Omental fat pad (tissue), 4 donors: Measurements from ENCODE around the gene GNRHR. TPM values are rescaled to one million over a fixed set of nuclear protein-coding genes. Genes with fewer than 3 reads are reported as not detected.

Experiments used
- ATAC-seq: fragments of 150-250 bp; one replicate; pipeline ENCODE4 v1.9.1; 2016; ENCODE audit warnings: mild to moderate bottlenecking, moderate library complexity; ENCODE audit not compliant: low FRiP score
- DNase-seq: peaks from one replicate; pipeline ENCODE4 v3.0.0-alpha.2; 2019; ENCODE audit warnings: low spot score
- CTCF ChIP-seq, 3 donors: fragments of 450-650 bp; IDR thresholded peaks; one replicate each; pipeline ENCODE4 v1.5.1; 2016 to 2017; ENCODE audit warnings: antibody characterized with exemption in 3 of 3, mild to moderate bottlenecking in 3 of 3, moderate library complexity in 2 of 3
- total RNA-seq, 4 donors: library from RNA; depleted of rRNA; stranded (reverse); fragments of >200 nt; gene quantifications; one replicate each; pipeline ENCODE4 v1.1.0, GENCODE V29; 2016

GNRHR gene
- not detected for total RNA-seq

GRCh38 chr4:67754288-67754687, at the start of gene GNRHR:
Gene GNRHR (minus strand): TSS chr4:67754388. CDS start chr4:67754335, 53 bp downstream.
- DNase-seq: no peak
- ATAC-seq: no peak
- no peak for TF ChIP-seq CTCF (IDR thresholded peaks at IDR 0.05)

- no peak for ATAC-seq
- TF ChIP-seq CTCF (IDR thresholded peaks at IDR 0.05): no peak
- DNase-seq: no peak
Observed at GRCh38 chr4:67796810-67797209, 42.6 kb upstream of the GNRHR start.

GRCh38 chr4:67790721-67791120, 36.5 kb upstream of the GNRHR start:
- TF ChIP-seq CTCF (IDR thresholded peaks at IDR 0.05): no peak
- DNase-seq (no peak), ATAC-seq (no peak)

GRCh38 chr4:67787311-67787710, 33.1 kb upstream of the GNRHR start:
- ATAC-seq (no peak), DNase-seq (no peak)
- TF ChIP-seq CTCF (IDR thresholded peaks at IDR 0.05): no peak

- TF ChIP-seq CTCF (IDR thresholded peaks at IDR 0.05): no peak
Observed at GRCh38 chr4:67785528-67785927, 31.3 kb upstream of the GNRHR start.

GRCh38 chr4:67779631-67780030, 25.4 kb upstream of the GNRHR start:
- no peak for DNase-seq
- no peak for ATAC-seq
- TF ChIP-seq CTCF (IDR thresholded peaks at IDR 0.05): no peak

More at GRCh38 chr4:67785528-67785927, 31.3 kb upstream of the GNRHR start:
- ATAC-seq (no peak), DNase-seq (no peak)

GRCh38 chr4:67776746-67777145, 22.6 kb upstream of the GNRHR start:
- no peak for TF ChIP-seq CTCF (IDR thresholded peaks at IDR 0.05)
- ATAC-seq (no peak), DNase-seq (no peak)
